Right lobe of liver (tissue), 4 donors: ENCODE data around the gene THBS3.
"Not testable (repeated sequence)": the region's sequence is repeated elsewhere in the genome, so short reads cannot be mapped to it uniquely, and the experiment has no call there.

Experiments
- POLR2A ChIP-seq: fragments of 450-650 bp; IDR thresholded peaks from one replicate; pipeline ENCODE4 v1.6.1; 2017; ENCODE audit warnings: antibody characterized with exemption, mild to moderate bottlenecking
- TF ChIP-seq, protein P1 (sequence below), 4 donors: fragments of 200-600 bp in 3 of 4; fragments of 450-650 bp in 1 of 4; IDR thresholded peaks; one replicate each; pipeline versions ENCODE4 v1.5.1 to v1.8.0; 2016 to 2022; ENCODE audit warnings: antibody characterized with exemption in 4 of 4, mild to moderate bottlenecking in 2 of 4
- donor health status: DM: no; HTN: no; CAD: no.
- donor health status: DM: no; HTN: no; CAD: no.
- donor health status: DM: no; HTN: yes; CAD: no.

DNA sequence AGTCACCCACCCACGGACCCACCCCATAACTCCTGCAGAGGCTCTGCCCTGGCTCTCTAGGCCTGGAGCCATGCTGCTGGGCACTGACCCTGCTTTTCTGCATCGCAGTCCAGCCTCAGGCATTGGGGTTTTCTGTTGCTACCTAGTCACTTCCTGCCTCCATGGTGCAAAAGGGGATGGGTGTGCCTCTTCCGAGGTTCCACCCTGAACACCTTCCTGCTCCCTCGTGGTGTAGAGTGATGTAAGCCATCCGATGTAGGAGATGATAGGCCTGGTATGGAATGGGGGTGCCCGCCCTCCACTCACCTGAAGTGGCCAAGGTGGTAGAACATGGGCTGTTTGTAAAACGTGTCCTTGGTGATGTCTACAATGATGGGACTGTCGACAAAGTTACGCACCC, 27.7 kb upstream of the THBS3 start:
- TF ChIP-seq, protein P1, sequence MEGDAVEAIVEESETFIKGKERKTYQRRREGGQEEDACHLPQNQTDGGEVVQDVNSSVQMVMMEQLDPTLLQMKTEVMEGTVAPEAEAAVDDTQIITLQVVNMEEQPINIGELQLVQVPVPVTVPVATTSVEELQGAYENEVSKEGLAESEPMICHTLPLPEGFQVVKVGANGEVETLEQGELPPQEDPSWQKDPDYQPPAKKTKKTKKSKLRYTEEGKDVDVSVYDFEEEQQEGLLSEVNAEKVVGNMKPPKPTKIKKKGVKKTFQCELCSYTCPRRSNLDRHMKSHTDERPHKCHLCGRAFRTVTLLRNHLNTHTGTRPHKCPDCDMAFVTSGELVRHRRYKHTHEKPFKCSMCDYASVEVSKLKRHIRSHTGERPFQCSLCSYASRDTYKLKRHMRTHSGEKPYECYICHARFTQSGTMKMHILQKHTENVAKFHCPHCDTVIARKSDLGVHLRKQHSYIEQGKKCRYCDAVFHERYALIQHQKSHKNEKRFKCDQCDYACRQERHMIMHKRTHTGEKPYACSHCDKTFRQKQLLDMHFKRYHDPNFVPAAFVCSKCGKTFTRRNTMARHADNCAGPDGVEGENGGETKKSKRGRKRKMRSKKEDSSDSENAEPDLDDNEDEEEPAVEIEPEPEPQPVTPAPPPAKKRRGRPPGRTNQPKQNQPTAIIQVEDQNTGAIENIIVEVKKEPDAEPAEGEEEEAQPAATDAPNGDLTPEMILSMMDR (IDR thresholded peaks at IDR 0.05) = not testable (repeated sequence)
- not testable (repeated sequence) for TF ChIP-seq POLR2A
